Central memory CD8-positive, alpha-beta T cell (primary cell): ENCODE measurements around the gene CFDP1.
A peak's percentile ranks its signal among the peaks of the same experiment; 100 is the strongest.
"Not testable (repeated sequence)": the region's sequence is repeated elsewhere in the genome, so short reads cannot be mapped to it uniquely, and the experiment has no call there.

ENCODE experiments used
- ATAC-seq: fragments of 150-1000 bp; cut with Tn5 transposase; replicated peaks from 2 replicates; pipeline ENCODE4 v1.10.0; 2022; ENCODE audit warnings: mild to moderate bottlenecking, moderate FRiP score, moderate number of reproducible peaks; ENCODE audit not compliant: poor library complexity, severe bottlenecking; ENCODE audit errors: extremely low read depth
- DNase-seq, 2 donors: peaks; one replicate each; pipeline ENCODE4 v3.0.0; 2021; ENCODE audit warnings: low spot score in 2 of 2
- H3K27ac Mint-ChIP-seq: one replicate; pipeline ENCODE4 v1.8.0; 2022; ENCODE audit warnings: low read depth, mild to moderate bottlenecking, moderate library complexity, mixed read lengths
- H3K27me3 Mint-ChIP-seq: one replicate; pipeline ENCODE4 v1.8.0; 2022; ENCODE audit warnings: mixed read lengths
- H3K36me3 Mint-ChIP-seq: one replicate; pipeline ENCODE4 v1.8.0; 2022; ENCODE audit warnings: mild to moderate bottlenecking, moderate library complexity, mixed read lengths; ENCODE audit not compliant: insufficient read depth
- H3K4me1 Mint-ChIP-seq: one replicate; pipeline ENCODE4 v1.8.0; 2022; ENCODE audit warnings: mixed read lengths
- H3K4me3 Mint-ChIP-seq: one replicate; pipeline ENCODE4 v1.8.0; 2022; ENCODE audit warnings: mild to moderate bottlenecking, moderate library complexity, mixed read lengths
- H3K9me3 Mint-ChIP-seq: one replicate; pipeline ENCODE4 v1.8.0; 2022; ENCODE audit warnings: mixed read lengths

CFDP1 gene

DNA sequence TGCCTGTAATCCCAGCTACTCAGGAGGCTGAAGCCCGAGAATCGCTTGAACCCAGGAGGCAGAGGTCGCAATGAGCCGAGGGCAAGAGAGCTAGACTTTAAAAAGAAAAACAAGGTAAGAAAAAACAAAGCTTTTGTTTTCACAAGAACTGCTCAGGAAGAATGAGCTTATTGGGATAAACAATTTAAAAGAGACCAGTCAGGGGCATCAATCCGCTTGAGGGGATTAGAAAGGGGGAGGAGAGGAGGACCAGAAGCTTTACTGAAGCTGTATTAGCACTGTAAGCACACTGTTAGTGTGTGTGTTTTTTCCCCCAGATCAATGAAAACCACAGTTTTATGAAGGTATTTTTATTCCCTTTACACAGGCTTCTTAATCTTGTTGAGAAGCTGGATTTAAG, 22.4 kb upstream of the CFDP1 start:
- no peaks in the 10 kb centered on the region for H3K9me3 Mint-ChIP-seq
- ATAC-seq, result no peak
- no peak overlapping the region for H3K4me3 Mint-ChIP-seq
- peaks cover 74% of the 10 kb centered on the region for H3K4me1 Mint-ChIP-seq
- H3K36me3 Mint-ChIP-seq, result peaks cover 21% of the 10 kb centered on the region
- no peaks in the 10 kb centered on the region for H3K27me3 Mint-ChIP-seq
- no peak for DNase-seq
- H3K27ac Mint-ChIP-seq, result no peak overlapping the region

- Mint-ChIP-seq H3K4me3 (no peak overlapping the region), H3K27ac (no peak overlapping the region), H3K9me3 (no peaks in the 10 kb centered on the region), H3K4me1 (peaks cover 45% of the 10 kb centered on the region), H3K36me3 (peaks cover 34% of the 10 kb centered on the region), H3K27me3 (no peaks in the 10 kb centered on the region)
- no peak for DNase-seq
- no peak for ATAC-seq
Measured at GRCh38 chr16:75452464-75453190, 19.3 kb upstream of the CFDP1 start.

DNA sequence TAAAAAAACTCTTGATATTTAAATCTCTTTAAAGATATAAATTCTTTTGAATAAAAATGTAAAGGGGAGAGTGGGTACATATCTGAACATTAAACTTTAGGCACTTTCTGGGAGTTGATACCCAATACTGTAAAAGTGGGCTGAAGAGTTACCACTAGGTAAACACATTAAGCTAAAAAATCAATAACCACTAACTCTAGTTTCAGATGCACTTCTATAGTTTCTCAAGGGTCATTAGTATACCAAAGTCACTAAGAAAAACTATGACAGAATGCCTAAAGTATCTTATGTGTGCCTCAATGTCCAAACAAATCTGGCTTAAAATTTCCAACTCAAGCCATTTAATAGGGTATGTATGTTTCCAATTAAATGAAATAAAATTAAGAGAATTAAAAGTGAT, 13.1 kb upstream of the CFDP1 start:
- Mint-ChIP-seq H3K4me3 (no peak overlapping the region), H3K9me3 (no peaks in the 10 kb centered on the region), H3K27ac (no peak overlapping the region), H3K27me3 (no peaks in the 10 kb centered on the region), H3K4me1 (peaks cover 2% of the 10 kb centered on the region), H3K36me3 (peaks cover 30% of the 10 kb centered on the region)
- ATAC-seq (no peak), DNase-seq (no peak)

DNA sequence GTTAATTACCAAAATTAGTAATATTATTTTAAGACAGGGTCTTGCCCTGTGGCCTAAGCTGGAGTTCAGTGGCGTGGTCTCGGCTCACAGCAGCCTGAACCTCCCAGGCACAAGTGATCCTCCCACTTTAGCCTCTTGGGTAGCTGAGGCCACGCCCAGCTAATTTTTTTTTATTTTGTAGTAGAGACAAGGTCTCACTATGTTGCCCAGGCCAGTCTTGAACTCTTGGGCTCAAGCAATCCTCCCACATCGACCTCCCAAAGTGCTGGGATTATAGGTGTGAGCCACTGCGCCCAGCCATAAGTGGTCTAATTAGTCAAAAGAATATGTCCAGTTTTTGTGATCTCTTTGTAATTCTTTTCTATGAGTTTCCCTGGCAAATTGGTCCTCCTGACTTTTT, 12.0 kb upstream of the CFDP1 start:
- H3K4me3 Mint-ChIP-seq, result no peak overlapping the region
- H3K4me1 Mint-ChIP-seq, result no peaks in the 10 kb centered on the region
- H3K27ac Mint-ChIP-seq, result no peak overlapping the region
- H3K27me3 Mint-ChIP-seq, result no peaks in the 10 kb centered on the region
- no peaks in the 10 kb centered on the region for H3K9me3 Mint-ChIP-seq
- ATAC-seq, result no peak
- H3K36me3 Mint-ChIP-seq, result peaks cover 24% of the 10 kb centered on the region
- DNase-seq, result no peak

DNA sequence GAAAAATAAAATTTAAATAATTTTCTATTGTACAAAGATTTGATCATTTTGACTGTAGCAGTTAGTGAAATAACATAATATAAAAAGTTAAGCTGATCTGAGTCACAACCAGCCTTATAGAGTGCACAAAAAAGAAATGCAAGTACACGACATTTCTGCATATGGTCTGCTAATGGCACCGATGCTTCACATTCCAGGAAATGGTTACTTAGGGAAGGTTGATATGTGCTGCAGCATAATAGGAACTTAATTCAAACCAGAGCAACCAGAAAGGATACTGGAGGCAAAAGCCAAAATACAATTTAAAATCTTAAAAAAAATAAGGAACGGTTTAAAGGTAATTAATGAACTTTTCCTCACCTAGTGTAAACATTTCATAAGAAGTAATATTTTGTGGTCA, 10.0 kb upstream of the CFDP1 start:
- H3K9me3 Mint-ChIP-seq, result no peaks in the 10 kb centered on the region
- H3K27me3 Mint-ChIP-seq, result no peaks in the 10 kb centered on the region
- ATAC-seq (no peak), DNase-seq (no peak)
- no peaks in the 10 kb centered on the region for H3K4me1 Mint-ChIP-seq
- no peak overlapping the region for H3K4me3 Mint-ChIP-seq
- H3K27ac Mint-ChIP-seq, result no peak overlapping the region
- H3K36me3 Mint-ChIP-seq, result peaks cover 17% of the 10 kb centered on the region

- Mint-ChIP-seq H3K4me3 (peak overlapping the region; percentile 93), H3K4me1 (peaks cover 30% of the 10 kb centered on the region), H3K27me3 (no peaks in the 10 kb centered on the region), H3K36me3 (peaks cover 26% of the 10 kb centered on the region), H3K9me3 (no peaks in the 10 kb centered on the region), H3K27ac (peak overlapping the region; percentile 95)
- DNase-seq (no peak), ATAC-seq (peak; percentile 75)
Measured at GRCh38 chr16:75433732-75434413, 570 bp upstream of the CFDP1 start.

DNA sequence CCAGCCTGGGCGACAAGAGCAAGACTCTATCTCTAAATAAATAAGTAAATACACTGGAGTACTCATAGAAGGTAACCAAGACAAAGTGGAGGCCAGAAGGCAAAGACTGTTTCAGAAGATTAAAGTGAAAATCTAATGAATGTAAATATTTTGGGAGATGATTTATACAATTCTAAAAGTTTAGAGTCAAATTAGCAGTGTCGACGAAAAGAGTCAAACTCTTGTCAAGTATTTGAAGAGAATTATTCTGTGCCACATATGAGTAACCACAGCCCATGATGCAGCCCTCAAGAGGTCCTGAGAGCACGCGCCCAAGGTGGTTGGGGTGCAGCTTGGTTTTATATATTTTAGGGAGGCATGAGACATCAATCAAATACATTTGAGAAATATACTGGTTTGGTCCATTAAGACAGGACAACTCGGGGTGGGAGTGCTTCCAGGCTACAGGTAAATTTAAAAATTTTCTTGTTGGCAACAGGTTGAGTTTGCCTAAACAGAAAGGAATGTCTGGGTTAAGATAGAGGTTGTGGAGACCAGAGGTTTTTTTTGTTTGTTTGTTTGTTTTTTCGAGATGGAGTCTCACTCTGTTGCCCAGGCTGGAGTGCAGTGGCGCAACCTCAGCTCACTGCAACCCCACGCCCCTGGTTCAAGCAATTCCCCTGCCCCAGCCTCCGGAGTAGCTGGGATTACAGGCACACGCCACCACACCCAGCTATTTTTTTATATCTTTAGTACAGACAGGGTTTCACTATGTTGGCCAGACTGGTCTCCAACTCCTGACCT, 3.5 kb downstream of the CFDP1 start:
- H3K27me3 Mint-ChIP-seq, result no peaks in the 10 kb centered on the region
- ATAC-seq, result no peak
- H3K9me3 Mint-ChIP-seq, result no peaks in the 10 kb centered on the region
- H3K36me3 Mint-ChIP-seq, result peaks cover 30% of the 10 kb centered on the region
- no peak overlapping the region for H3K4me3 Mint-ChIP-seq
- H3K27ac Mint-ChIP-seq, result peak overlapping the region; percentile 29
- peaks cover 45% of the 10 kb centered on the region for H3K4me1 Mint-ChIP-seq
- no peak for DNase-seq

GRCh38 chr16:75426524-75426923, 6.8 kb downstream of the CFDP1 start:
- ATAC-seq, H3K9me3 Mint-ChIP-seq, H3K4me3 Mint-ChIP-seq, H3K27me3 Mint-ChIP-seq, DNase-seq, H3K27ac Mint-ChIP-seq: not testable (repeated sequence)
- Mint-ChIP-seq H3K4me1 (peaks cover 28% of the 10 kb centered on the region), H3K36me3 (peaks cover 12% of the 10 kb centered on the region)

GRCh38 chr16:75424105-75424762, 9.1 kb downstream of the CFDP1 start:
- not testable (repeated sequence) for ATAC-seq, H3K36me3 Mint-ChIP-seq, H3K4me3 Mint-ChIP-seq, H3K9me3 Mint-ChIP-seq, DNase-seq, H3K27ac Mint-ChIP-seq, H3K27me3 Mint-ChIP-seq
- peaks cover 33% of the 10 kb centered on the region for H3K4me1 Mint-ChIP-seq

- Mint-ChIP-seq H3K4me1 (peaks cover 30% of the 10 kb centered on the region), H3K27me3 (no peaks in the 10 kb centered on the region), H3K27ac (no peak overlapping the region), H3K9me3 (no peaks in the 10 kb centered on the region), H3K4me3 (no peak overlapping the region), H3K36me3 (peaks cover 8% of the 10 kb centered on the region)
- ATAC-seq, result no peak
- no peak for DNase-seq
Measured at GRCh38 chr16:75423723-75424104, 9.6 kb downstream of the CFDP1 start.

DNA sequence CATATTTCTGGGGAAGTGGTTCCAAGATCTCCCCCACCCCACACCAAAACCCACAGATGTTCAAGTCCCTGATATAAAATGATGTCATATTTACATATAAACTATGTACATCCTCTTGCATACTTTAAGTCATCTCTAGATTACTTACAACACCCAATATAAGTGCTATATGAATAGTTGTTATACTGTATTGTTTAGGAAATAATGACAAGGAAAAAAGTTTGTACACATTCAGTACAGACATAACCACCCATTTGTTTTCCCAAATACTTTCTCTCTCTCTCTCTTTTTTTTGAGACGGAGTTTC, 11.5 kb downstream of the CFDP1 start:
- Mint-ChIP-seq H3K36me3 (peaks cover 5% of the 10 kb centered on the region), H3K27ac (no peak overlapping the region), H3K4me3 (no peak overlapping the region), H3K4me1 (peaks cover 24% of the 10 kb centered on the region), H3K9me3 (no peaks in the 10 kb centered on the region), H3K27me3 (no peaks in the 10 kb centered on the region)
- DNase-seq (no peak), ATAC-seq (no peak)

GRCh38 chr16:75420987-75421819, 12.1 kb downstream of the CFDP1 start:
- Mint-ChIP-seq H3K36me3 (peaks cover 5% of the 10 kb centered on the region), H3K27ac (no peak overlapping the region), H3K4me1 (peaks cover 25% of the 10 kb centered on the region), H3K9me3 (no peaks in the 10 kb centered on the region), H3K4me3 (no peak overlapping the region), H3K27me3 (no peaks in the 10 kb centered on the region)
- DNase-seq, result no peak
- ATAC-seq, result no peak
